Jurkat, Clone E6-1 (cell line): ENCODE measurements around the gene P3H4.
"Not testable (repeated sequence)": the region's sequence is repeated elsewhere in the genome, so short reads cannot be mapped to it uniquely, and the experiment has no call there.

Experiments used
- DNase-seq: peaks from one replicate; pipeline ENCODE4 v3.0.0-alpha.2; 2011; ENCODE audit warnings: low read depth, low spot score
- H3K4me3 ChIP-seq: 2 replicates; pipeline ENCODE4 v1.5.1; 2011; ENCODE audit warnings: mild to moderate bottlenecking, low read length, control low read depth, moderate library complexity

Gene P3H4

DNA sequence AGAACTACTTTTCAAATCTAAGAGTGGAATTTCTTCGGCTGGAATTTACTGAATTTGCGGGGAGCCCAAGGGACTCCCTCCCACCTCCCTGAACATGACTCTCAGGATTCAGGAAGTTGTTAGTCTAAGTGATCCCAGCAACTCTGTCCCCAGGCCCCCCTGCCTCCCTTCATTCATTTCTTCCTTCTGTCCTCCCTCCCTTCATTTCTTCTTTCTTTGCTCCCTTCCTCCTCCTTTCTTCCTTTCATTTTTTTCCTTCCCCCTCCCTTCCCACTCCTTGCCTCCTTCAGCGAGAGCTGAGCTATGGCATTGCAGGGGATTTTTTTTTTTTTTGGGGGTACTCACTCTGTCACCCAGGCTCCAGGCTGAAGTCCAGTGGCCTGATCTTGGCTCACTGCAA, 14.4 kb downstream of the P3H4 start:
- DNase-seq: no peak
- no peak overlapping the region for H3K4me3 ChIP-seq

DNA sequence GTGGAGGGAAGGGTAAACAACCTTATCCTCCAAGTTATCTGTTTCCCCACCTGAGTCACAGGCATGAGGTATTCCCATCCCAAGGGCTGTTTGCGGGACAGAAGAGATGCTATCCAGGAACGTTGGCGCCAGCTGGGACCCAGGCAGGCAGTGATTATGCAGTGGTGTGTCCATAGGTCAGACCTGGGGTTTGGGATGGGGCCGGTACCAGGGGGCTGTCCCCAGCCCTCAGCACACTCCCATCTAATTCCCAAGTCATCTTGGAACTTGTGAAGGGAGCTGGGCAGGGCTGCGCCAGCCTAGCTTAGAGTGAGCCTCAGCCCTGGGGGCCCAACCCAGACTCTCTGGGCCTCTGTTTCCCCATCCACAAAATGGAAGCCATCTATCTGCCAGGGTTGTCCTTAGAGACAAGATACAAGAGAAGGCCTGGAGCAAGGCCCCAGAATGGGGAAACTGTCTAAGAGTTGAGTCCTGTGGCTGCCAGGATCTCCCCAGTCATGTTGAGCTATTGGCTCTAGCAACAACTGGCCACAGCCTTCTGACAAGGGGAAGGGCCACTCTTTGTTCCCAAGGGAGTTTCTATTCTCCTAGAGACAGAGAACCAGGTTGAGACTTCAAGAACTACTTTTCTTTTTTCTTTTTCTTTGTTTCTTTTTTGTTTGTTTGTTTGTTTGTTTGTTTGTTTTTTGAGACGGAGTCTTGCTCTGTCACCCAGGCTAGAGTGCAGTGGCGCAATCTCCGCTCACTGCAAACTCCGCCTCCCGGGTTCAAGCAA, 15.4 kb downstream of the P3H4 start:
- H3K4me3 ChIP-seq: no peak overlapping the region
- no peak for DNase-seq

DNA sequence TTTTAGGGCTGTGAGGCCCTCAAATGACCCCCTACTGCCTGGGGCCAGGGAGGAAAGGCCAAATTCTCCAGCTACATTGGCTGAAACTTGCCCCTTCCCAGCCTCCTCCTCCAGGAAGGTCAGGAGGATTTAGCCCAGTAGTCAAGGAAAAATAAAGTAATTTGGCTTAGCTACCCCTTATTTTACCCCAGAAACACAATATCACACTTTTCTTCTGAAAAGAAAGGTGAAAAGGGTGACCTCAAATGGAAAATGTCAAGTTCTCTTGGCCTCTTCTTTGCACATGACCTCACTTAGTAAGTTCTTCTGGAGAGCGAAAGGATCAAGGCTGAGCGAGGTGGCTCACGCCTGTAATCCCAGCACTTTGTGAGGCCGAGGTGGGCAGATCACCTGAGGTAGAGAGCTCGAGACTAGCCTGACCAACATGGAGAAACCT, 17.2 kb downstream of the P3H4 start:
- no peak overlapping the region for H3K4me3 ChIP-seq
- no peak for DNase-seq

DNA sequence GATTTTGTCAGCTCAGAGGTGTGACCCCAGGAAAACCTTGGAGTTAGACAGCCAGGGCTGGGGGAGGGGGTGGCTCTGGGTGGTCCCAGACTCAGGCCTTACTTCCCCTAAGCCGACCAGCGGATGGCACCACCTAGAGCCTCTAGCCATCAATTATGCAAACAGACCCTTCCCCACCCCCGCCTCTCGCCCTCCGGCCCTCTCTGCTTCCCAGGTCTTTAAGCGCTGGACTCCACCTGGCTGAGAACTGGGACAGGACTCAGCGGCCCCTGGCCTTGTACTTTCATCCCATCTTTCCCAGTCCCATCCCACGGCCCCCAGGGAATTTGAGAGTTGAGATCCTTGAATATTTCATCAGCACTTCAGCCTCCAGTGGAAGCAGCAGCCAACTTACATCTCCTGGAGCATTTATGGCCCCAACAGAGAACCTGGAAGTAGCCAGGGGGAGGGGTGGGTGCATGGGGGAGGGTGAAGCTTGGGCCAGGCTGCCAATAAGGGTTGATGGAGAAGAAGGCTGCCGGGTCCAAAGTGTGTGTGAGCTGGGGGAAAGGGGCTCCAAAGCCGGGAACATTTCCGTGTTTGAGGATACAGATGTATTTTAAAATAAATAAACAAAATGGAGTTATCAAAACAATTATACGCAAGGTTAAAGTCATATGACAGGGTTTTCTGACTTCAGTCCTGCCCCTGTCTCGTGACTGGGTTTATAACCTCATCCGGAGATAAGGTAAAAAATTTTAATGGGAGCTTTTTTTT, 17.8 kb downstream of the P3H4 start:
- DNase-seq: no peak
- no peak overlapping the region for H3K4me3 ChIP-seq

DNA sequence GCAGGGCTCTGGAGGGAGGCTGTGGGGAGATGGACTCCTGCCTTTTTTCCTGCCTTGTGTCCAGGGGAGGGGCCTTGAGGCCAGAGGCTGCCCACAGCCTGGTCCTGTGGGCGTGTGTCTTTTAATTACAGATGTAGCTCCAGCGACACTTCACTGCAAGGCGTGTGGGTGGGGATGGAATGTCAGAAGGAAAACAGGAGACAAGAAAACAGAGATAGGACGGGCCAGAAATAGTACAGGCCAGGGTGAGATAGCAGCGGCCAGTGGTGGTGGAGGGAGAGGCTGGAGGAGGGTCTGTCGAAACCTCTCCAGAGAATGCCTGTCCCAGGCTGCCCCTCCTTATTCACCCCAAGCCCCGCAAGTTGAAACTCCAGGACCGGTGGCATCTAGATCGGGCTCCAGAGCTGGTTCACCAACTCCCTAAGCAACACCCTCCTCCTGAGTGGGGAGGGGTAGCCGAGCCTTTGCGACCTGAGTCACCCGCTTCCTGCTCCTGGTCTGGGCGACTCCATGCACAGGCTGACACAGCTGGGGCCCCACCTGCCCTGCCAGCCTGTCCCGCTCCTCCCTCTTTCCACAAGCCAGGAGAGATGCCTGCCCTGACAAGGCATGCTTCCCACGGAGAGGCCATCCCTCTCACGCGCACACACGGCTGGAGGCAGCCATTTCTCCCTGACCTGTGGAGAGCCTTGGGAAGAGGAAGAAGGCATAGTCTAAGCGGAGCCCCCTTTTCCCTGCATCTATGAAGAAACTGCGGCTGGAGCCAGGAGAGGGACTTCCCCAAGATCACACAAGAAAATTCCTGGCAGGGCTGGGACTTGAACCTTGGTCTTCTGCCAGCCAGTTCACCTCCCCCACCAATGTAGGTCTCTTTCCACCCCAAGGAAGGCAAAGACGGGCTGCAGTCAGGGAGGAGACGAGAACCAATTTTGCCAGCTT, 18.6 kb downstream of the P3H4 start:
- H3K4me3 ChIP-seq: no peak overlapping the region
- no peak for DNase-seq

DNA sequence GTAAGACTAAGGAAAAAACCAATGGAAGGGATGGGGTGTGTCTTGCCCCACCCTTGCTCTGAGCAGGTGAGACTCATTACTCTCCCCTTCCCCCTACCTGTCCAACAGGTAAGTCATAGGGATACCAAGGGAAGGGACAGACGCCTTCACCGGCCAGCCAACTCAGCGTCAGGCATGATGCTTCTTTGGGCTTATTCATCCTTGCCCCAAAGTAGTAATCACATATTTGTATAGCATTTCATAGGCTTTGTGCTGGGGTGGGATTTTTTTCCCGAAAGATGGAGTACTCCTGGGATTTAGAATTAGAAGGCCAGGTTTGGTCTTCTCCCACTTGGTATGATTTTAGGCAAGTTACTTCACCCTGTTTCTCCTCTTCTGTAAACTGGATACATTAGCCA, 24.7 kb downstream of the P3H4 start:
- no peak overlapping the region for H3K4me3 ChIP-seq
- DNase-seq: no peak

DNA sequence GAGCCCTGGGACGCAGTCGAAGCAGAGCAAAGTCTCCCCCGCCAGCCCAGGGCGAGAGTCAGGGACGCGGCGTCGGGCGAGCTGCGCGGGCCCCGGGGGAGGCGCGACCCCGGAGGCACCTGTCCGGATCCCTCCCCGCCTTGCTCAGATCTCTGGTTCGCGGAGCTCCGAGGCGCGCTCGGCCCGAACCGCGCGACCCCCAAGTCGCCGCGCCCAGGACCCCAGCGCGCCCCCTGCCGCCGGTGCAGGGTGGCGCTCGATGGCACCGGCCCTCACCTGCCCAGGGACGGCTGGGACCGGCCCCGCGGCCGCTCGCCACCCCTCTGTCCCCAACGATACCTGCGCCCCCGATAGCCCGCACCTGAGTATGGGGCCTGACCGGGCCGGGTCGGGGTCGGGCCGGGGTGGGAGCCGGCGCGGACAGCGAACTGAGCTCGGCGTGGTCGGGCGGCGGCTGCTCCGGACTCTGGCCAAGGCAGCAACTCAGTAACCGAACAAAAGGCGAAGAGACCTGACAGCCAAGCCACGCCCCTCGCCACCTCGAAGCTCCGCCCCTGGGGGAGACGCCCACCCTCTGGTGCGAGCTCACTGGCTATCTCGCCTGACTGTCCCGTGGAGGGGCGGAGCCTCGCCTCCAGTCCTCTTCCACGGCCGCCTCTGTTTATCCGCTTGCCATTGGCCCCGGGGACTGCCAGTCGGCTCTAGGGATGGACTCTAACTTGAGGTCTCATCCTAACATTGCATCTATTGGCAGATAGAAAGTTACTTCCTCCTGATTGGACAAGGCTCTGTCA, 25.3 kb downstream of the P3H4 start, which contains the start of gene JUP:
JUP (minus strand) TSS at position 485 of the 794 bp plus-strand sequence. CDS start 14,857 bp downstream, outside the sequence.
- H3K4me3 ChIP-seq: no peak within 1 kb of the TSS

DNA sequence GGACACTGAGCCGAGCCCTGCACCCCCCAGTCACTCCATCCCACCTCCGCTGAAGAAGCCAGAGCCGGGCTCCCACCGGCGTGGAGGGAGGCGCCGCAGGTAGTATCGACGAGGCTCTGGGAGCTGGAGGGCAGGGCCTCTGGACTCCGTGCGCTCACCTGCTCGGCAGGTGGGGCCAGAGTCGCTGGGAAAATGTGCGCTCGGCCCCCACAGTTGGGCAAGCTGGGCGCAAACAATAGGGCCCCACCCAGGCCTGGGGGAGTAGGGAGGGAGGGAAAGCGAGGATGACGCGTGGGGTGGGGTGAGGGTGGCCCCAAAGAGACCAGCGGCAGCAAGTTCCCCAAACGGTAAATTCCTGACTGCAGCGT, 25.9 kb downstream of the P3H4 start:
- no peak for DNase-seq
- no peak overlapping the region for H3K4me3 ChIP-seq

More for the DNA sequence above, 25.3 kb downstream of the P3H4 start, which contains the start of gene JUP:
- DNase-seq: peak; percentile 55

DNA sequence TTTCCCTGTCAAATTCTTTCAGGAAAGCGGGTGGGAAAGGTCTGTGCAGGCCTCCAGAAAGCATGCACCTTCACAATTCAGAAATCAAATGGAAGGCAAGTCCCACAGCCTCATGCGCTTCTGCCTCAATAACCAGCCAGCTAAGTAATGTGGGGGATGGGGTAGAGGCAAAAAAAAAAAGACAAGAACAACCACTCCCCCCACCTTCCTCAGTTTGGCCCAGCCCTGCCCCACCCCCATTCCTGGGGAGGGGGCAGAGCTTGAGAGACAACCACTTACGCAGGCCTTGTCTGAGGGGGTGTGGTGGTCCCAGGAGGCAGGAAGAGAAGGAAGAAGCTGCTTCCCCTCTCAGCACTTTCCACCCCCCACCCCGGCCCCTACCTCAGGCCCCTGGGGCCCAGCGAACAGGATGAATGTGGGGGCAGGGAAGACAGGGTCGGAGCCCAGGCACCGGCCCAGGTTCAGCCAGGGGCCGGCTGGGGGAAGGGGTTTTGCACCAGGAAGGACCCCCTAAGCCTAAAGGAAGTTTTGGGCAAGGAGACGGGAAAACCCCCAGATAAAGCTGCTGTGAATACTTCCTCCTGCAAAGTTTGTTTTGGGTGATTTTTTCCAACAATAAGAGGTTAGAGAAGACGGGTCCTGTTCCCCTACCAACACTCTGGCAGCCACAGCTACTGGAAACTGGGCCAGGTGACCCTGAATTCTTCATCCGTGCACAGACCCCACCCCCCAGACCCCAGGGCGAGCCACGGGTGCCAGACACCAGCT, 26.5 kb downstream of the P3H4 start:
- no peak overlapping the region for H3K4me3 ChIP-seq

DNA sequence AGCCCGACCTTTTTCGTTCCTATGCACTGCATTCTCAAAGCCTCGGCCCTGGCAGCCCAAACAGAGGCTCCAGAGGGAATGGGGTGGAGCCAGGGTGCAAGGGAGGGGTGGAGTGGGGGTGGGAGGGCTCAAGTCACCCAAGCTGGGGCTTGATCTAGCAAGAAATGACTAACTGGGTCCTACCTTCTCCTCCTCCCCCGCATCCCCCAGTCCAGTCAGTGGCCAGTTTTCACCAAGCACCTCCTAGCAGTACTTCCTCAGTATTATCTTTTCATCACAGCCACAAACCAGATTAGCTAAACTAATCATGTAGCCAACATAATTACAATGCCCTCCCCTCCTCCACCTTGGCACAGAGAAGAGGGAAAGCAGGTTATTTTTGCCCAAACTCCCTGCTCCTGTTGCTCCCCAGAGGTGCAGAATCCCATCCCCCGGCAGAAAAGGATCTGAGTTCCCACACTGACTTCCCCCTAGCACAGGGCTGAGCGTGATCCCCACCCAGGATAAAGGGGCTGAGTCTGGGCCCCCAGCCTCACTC, 27.5 kb downstream of the P3H4 start:
- DNase-seq: no peak
- no peak overlapping the region for H3K4me3 ChIP-seq

More for the DNA sequence above, 26.5 kb downstream of the P3H4 start:
- no peak for DNase-seq

DNA sequence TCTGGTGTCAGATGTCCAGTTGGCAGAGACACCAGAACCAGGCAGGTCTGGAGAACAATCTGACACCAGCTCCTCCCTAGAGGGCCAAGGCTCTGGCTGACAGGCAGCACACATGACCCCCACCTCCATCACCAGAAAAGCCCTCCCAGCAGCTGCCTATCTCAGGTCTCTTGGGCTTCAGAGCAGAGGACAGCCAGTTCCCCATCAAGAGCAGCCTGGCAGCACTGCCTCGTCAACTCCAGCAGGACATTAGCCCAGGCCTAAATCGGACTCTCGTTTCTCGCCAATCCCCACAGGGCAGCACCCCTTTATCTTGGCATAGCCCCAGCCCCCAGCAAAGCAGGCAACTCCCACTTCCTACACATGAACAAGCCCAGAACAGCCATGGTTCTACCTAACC, 29.6 kb downstream of the P3H4 start:
- H3K4me3 ChIP-seq: no peak overlapping the region
- DNase-seq: no peak

DNA sequence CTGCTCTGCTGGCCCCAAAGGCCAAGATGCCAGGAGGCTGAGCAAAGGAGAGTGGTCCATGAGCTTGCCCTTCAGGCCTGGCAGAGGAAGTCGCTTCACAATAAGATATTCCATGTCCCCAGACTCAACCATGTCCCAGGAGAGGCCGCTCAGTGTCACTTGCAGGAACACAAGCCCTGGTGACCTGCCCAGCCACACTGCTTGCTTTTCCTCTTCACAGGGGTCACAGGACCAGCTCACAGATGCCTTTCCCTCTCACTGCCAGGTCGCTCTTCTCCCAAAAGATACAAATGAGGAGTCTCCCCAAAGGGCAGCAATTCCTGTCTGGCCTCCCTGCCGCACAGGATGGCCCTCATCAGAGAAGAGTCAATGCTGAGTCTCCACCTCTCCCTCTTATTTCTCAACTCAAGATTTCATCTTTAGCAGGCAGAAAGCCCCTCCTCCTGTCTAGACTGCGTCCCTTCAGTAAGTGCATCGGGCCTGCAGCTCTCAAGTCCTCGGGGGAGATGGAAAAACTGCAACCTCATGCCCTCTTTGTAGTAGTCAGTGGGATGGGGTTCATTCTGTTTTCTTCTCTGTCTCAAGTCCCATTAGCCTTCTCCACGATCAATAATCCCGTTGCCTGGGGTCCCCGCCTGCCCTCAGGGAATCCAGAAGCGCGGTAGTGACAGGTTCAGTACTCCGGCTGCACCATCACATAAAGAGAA, 30.2 kb downstream of the P3H4 start:
- DNase-seq: no peak
- no peak overlapping the region for H3K4me3 ChIP-seq

DNA sequence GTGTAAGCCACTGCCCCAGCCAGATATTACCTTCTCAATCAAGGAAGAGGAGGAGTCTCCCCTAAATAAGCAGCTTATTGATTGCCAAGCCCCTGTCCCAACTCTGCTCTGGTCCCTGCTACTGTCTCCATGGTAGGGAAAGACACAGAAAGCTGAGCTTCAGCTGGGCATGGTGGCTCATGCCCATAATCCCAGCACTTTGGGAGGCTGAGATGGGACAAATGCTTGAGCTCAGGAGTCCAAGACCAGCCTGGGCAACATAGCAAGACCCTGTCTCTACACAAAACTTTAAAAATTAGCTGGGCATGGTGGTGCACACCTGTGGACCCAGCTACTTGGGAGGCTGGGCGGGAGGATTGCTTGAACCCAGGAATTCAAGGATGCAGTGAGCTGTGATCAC, 31.8 kb downstream of the P3H4 start:
- no peak overlapping the region for H3K4me3 ChIP-seq

DNA sequence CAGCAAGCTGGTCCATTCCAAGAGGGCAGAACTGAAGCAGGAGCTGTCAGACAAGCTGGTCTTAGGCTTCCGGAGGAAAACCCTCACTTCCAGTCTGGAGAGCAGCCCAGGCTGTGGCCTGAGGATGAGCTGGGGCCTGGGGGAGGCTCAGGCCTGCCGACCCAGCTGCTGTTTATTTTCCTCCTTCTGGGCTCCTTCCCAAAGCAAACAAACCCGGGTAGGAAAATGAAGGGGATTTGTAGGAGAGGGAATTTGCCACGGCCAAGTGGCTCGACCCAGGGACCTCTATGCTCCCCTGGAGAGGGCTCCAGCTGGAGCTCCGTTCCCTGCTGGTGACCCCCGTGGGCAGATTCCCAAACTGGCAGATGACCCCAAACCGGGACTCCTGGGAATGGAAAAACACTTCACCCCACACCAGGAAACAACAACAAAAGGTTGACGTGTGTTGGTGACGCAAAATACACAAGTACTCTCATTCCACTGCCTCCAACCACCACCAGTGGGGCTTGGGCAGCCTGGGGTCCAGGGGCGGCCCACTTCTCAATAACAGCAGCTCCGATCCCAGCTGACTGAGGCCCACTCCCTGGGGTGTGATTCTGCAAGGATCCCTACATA, 34.1 kb downstream of the P3H4 start:
- no peak for DNase-seq
- H3K4me3 ChIP-seq: no peak overlapping the region

More for the DNA sequence above, 31.8 kb downstream of the P3H4 start:
- DNase-seq: no peak

DNA sequence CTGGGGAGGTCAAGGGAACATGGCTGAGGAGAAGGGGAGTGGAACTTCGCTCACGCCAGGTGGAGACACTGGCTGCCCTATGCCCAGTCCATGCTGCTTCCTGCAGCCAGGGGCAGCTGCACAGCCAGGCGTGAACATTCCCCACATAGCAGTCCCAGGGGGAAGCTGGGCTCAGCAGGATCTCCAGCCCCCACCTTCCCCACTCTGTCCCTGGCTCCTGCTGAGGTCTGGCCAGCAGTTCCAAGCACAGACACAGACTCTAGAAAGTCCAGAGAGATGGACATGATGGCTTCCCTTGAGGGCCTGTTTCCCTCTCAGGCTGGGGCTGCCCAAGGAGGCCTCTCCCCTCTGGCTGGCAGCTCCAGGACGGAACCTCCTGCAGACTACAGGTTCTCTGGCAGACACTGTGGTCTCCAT, 34.6 kb downstream of the P3H4 start:
- no peak for DNase-seq
- H3K4me3 ChIP-seq: no peak overlapping the region

DNA sequence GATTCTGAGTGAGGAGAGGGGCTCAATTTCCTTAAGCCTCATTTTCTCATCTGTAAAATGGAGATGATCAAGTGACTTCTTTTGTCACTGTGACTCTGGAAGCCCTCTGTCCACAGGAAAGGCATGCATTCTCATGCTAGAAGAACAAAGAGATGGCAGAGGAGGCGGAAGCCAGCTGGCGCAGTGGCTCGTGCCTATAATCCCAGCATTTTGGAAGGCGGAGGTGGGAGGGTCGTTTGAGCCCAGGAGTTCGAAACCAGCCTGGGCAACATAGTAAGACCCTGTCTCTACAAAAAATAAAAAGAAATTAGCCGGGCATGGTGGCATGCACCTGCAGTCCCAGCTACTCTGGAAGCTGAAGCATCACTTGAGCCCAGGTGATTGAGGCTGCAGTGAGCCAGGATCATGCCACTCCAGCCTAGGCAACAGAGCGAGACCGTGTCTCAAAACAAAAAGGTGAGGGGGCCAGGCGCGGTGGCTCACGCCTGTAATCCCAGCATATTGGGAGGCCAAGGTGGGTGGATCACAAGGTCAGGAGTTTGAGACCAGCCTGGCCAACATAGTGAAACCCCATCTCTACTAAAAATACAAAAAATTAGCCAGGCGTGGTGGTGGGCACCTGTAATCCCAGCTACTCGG, 35.4 kb downstream of the P3H4 start:
- DNase-seq: not testable (repeated sequence)

More for the DNA sequence above, 35.4 kb downstream of the P3H4 start:
- not testable (repeated sequence) for H3K4me3 ChIP-seq
